PC-3 (cell line): ENCODE results near the gene TNK2.

Experiments used
- EZH2 ChIP-seq: fragments of 300-600 bp; sonication (generic); IDR thresholded peaks from one replicate; pipeline ENCODE4 v1.6.1; 2017; ENCODE audit warnings: antibody characterized with exemption, mild to moderate bottlenecking, low read length; ENCODE audit not compliant: unreplicated experiment
- EZH2phosphoT487 ChIP-seq: fragments of 300-600 bp; sonication (generic); IDR thresholded peaks from 2 replicates; pipeline ENCODE4 v1.6.1; 2018; ENCODE audit warnings: mild to moderate bottlenecking, antibody characterized with exemption, low read length, borderline replicate concordance
- TF ChIP-seq, protein P1 (sequence below): fragments of 300-600 bp; sonication (generic); conservative IDR thresholded peaks from 2 replicates; pipeline ENCODE4 v1.5.1; 2017; ENCODE audit warnings: antibody characterized with exemption, low read depth, mild to moderate bottlenecking, low read length

DNA sequence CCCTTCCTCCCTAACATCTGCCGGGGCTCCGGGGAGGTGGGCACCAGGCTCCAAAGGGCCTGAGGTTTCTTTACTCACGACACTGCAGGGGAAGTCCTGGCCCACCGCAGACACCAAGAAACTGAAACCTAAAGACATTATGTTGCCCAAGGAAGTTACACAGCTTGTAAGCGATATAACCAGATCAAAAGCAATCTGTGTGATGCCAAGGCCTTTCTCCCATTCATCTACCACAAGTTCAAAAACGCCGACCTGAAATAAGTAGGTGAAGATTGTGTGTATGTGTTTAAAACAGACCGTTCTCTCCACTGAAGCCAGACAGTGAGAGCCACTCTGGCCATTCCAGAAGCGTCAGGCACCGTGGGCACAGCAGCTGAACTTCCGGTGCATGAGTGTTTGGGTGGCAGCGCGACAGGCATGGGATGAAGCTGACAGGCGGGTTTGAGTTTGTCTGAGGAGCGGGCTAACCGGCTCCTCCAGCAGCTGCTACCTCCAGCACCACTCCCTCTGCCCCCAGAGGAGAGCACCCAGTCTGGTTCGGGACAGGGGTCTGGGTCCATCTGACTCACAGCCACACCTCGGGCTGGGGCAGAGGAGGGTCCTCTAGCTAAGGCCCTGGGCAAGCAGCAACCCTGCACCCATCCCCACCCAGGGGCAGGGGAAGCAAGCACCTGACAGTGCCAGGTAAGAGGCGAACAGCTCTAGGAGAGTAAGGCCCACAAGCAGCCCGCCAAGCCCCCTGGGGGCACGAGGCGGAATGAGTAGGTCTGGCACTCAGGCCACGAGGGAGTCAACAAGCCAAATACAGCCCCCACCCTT, 1.3 kb downstream of the TNK2 start:
- TF ChIP-seq, protein P1, sequence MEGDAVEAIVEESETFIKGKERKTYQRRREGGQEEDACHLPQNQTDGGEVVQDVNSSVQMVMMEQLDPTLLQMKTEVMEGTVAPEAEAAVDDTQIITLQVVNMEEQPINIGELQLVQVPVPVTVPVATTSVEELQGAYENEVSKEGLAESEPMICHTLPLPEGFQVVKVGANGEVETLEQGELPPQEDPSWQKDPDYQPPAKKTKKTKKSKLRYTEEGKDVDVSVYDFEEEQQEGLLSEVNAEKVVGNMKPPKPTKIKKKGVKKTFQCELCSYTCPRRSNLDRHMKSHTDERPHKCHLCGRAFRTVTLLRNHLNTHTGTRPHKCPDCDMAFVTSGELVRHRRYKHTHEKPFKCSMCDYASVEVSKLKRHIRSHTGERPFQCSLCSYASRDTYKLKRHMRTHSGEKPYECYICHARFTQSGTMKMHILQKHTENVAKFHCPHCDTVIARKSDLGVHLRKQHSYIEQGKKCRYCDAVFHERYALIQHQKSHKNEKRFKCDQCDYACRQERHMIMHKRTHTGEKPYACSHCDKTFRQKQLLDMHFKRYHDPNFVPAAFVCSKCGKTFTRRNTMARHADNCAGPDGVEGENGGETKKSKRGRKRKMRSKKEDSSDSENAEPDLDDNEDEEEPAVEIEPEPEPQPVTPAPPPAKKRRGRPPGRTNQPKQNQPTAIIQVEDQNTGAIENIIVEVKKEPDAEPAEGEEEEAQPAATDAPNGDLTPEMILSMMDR: no peak
- TF ChIP-seq EZH2: no peak
- TF ChIP-seq EZH2phosphoT487: no peak
